HEK293 (cell line): ENCODE measurements around the gene NT5DC2.

Experiments used
- BCL11A ChIP-seq: fragments of 450-650 bp; formaldehyde crosslinking; IDR thresholded peaks from 2 replicates; pipeline ENCODE4 v1.5.1; 2016; ENCODE audit warnings: low read depth, missing biosample characterization, missing genetic modification characterization
- MEIS1 ChIP-seq: sonication (generic); formaldehyde crosslinking; IDR thresholded peaks from 2 replicates; pipeline ENCODE4 v1.8.1; 2022; ENCODE audit warnings: missing genetic modification reagents, mild to moderate bottlenecking, borderline replicate concordance
- SETDB1 ChIP-seq: IDR thresholded peaks from one replicate; pipeline ENCODE4 v1.6.1; 2017; ENCODE audit warnings: mild to moderate bottlenecking, low read length, moderate library complexity, mixed read lengths; ENCODE audit not compliant: insufficient read length
- YY1 ChIP-seq: fragments of 450-650 bp; formaldehyde crosslinking; IDR thresholded peaks from 2 replicates; pipeline ENCODE4 v1.5.1; 2018; ENCODE audit warnings: missing biosample characterization, missing genetic modification characterization
- ZIC2 ChIP-seq: fragments of 450-650 bp; formaldehyde crosslinking; IDR thresholded peaks from 2 replicates; pipeline ENCODE4 v1.5.1; 2016; ENCODE audit warnings: missing biosample characterization, missing genetic modification characterization
- ZNF416 ChIP-seq: fragments of 450-650 bp; formaldehyde crosslinking; IDR thresholded peaks from 2 replicates; pipeline ENCODE4 v1.5.1; 2016; ENCODE audit warnings: missing biosample characterization, missing genetic modification characterization
- ZNF623 ChIP-seq: fragments of 450-650 bp; formaldehyde crosslinking; IDR thresholded peaks from 2 replicates; pipeline ENCODE4 v1.5.1; 2016; ENCODE audit warnings: missing biosample characterization, missing genetic modification characterization
- ZNF645 ChIP-seq: fragments of 450-650 bp; formaldehyde crosslinking; IDR thresholded peaks from 2 replicates; pipeline ENCODE4; 2016; ENCODE audit warnings: missing biosample characterization, missing genetic modification characterization
- TF ChIP-seq, protein P1 (sequence below): fragments of 450-650 bp; formaldehyde crosslinking; IDR thresholded peaks from 2 replicates; pipeline ENCODE4 v1.5.1; 2016; ENCODE audit warnings: missing biosample characterization, missing genetic modification characterization
- TF ChIP-seq, protein P2 (sequence below): fragments of 450-650 bp; formaldehyde crosslinking; IDR thresholded peaks from 2 replicates; pipeline ENCODE4 v1.5.1; 2016; ENCODE audit warnings: missing biosample characterization, missing genetic modification characterization
- TF ChIP-seq, protein P3 (sequence below): fragments of 450-650 bp; IDR thresholded peaks from 2 replicates; pipeline ENCODE4 v1.5.1; 2018; ENCODE audit warnings: missing biosample characterization, missing genetic modification characterization
- TF ChIP-seq, protein P4 (sequence below): fragments of 450-650 bp; formaldehyde crosslinking; IDR thresholded peaks from 2 replicates; pipeline ENCODE4 v1.5.1; 2016; ENCODE audit warnings: missing biosample characterization, missing genetic modification characterization

GRCh38 chr3:52502808-52503350 is 30.8 kb downstream of the NT5DC2 start:
- TF ChIP-seq, protein P1, sequence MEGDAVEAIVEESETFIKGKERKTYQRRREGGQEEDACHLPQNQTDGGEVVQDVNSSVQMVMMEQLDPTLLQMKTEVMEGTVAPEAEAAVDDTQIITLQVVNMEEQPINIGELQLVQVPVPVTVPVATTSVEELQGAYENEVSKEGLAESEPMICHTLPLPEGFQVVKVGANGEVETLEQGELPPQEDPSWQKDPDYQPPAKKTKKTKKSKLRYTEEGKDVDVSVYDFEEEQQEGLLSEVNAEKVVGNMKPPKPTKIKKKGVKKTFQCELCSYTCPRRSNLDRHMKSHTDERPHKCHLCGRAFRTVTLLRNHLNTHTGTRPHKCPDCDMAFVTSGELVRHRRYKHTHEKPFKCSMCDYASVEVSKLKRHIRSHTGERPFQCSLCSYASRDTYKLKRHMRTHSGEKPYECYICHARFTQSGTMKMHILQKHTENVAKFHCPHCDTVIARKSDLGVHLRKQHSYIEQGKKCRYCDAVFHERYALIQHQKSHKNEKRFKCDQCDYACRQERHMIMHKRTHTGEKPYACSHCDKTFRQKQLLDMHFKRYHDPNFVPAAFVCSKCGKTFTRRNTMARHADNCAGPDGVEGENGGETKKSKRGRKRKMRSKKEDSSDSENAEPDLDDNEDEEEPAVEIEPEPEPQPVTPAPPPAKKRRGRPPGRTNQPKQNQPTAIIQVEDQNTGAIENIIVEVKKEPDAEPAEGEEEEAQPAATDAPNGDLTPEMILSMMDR (tag by site-specific recombination): no peak
- TF ChIP-seq BCL11A (tag by site-specific recombination) (no peak), YY1 (tag by site-specific recombination) (no peak), SETDB1 (no peak), MEIS1 (CRISPR knock-in tag) (no peak), ZNF416 (tag by site-specific recombination) (no peak), ZIC2 (tag by site-specific recombination) (no peak), ZNF645 (no peak), ZNF623 (tag by site-specific recombination) (no peak)
- TF ChIP-seq, protein P2, sequence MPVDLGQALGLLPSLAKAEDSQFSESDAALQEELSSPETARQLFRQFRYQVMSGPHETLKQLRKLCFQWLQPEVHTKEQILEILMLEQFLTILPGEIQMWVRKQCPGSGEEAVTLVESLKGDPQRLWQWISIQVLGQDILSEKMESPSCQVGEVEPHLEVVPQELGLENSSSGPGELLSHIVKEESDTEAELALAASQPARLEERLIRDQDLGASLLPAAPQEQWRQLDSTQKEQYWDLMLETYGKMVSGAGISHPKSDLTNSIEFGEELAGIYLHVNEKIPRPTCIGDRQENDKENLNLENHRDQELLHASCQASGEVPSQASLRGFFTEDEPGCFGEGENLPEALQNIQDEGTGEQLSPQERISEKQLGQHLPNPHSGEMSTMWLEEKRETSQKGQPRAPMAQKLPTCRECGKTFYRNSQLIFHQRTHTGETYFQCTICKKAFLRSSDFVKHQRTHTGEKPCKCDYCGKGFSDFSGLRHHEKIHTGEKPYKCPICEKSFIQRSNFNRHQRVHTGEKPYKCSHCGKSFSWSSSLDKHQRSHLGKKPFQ: no peak
- TF ChIP-seq, protein P3, sequence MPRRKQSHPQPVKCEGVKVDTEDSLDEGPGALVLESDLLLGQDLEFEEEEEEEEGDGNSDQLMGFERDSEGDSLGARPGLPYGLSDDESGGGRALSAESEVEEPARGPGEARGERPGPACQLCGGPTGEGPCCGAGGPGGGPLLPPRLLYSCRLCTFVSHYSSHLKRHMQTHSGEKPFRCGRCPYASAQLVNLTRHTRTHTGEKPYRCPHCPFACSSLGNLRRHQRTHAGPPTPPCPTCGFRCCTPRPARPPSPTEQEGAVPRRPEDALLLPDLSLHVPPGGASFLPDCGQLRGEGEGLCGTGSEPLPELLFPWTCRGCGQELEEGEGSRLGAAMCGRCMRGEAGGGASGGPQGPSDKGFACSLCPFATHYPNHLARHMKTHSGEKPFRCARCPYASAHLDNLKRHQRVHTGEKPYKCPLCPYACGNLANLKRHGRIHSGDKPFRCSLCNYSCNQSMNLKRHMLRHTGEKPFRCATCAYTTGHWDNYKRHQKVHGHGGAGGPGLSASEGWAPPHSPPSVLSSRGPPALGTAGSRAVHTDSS (tag by site-specific recombination): no peak
- TF ChIP-seq, protein P4, sequence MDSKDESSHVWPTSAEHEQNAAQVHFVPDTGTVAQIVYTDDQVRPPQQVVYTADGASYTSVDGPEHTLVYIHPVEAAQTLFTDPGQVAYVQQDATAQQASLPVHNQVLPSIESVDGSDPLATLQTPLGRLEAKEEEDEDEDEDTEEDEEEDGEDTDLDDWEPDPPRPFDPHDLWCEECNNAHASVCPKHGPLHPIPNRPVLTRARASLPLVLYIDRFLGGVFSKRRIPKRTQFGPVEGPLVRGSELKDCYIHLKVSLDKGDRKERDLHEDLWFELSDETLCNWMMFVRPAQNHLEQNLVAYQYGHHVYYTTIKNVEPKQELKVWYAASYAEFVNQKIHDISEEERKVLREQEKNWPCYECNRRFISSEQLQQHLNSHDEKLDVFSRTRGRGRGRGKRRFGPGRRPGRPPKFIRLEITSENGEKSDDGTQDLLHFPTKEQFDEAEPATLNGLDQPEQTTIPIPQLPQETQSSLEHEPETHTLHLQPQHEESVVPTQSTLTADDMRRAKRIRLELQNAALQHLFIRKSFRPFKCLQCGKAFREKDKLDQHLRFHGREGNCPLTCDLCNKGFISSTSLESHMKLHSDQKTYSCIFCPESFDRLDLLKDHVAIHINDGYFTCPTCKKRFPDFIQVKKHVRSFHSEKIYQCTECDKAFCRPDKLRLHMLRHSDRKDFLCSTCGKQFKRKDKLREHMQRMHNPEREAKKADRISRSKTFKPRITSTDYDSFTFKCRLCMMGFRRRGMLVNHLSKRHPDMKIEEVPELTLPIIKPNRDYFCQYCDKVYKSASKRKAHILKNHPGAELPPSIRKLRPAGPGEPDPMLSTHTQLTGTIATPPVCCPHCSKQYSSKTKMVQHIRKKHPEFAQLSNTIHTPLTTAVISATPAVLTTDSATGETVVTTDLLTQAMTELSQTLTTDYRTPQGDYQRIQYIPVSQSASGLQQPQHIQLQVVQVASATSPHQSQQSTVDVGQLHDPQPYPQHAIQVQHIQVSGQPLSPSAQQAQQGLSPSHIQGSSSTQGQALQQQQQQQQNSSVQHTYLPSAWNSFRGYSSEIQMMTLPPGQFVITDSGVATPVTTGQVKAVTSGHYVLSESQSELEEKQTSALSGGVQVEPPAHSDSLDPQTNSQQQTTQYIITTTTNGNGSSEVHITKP (tag by site-specific recombination): no peak
